Stomach (tissue), 4 donors: ENCODE measurements around the gene CYGB.

Source experiments
- POLR2A ChIP-seq, 4 donors: fragments of 450-650 bp; IDR thresholded peaks; one replicate each; pipeline ENCODE4 v1.6.1; 2016; ENCODE audit warnings: antibody characterized with exemption in 4 of 4, control low read depth in 2 of 4, mild to moderate bottlenecking in 1 of 4, moderate library complexity in 1 of 4
- TF ChIP-seq, protein P1 (sequence below), 7 experiments: fragments of 450-650 bp in 4 of 7; fragments of 200-600 bp in 3 of 7; sonication (generic) in 3 of 7; IDR thresholded peaks; one replicate each; pipeline ENCODE4 v1.5.1; 2016 to 2019; ENCODE audit warnings: antibody characterized with exemption in 7 of 7, control low read depth in 2 of 7, mild to moderate bottlenecking in 1 of 7

DNA sequence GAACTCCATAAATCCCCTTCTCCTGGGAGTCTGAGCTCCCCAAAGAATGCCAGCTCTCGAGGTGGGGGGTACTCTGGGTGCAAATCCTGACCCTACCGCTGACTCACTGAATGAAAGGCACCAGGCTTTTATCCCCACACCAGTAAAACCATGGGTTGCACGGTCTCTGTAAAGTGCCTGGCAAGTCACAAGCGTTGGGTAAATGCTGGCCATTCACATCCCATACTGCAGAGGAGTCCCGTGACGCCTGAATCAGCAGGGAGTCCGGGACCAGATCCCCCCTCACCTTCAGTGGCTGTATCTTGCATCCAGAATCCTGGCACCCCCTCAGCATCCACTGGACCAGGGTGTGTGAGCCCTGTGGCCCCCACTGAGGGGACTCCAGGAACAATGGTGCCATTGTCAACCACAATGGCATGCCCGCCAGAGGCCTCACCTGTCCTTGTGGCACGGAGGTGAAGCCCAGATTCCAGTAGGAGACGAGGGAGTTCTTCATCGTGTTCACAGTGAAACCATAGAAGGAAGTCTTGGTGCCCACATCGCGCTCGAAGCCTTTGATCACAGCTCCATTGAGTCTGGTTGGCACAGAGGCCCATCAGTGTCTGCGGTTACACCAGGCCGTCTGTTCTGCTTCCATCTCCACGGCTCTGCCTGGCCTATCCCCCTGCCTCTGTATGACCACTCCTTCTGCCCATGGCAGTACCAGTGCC lies 34.8 kb upstream of the CYGB start:
- TF ChIP-seq, protein P1, sequence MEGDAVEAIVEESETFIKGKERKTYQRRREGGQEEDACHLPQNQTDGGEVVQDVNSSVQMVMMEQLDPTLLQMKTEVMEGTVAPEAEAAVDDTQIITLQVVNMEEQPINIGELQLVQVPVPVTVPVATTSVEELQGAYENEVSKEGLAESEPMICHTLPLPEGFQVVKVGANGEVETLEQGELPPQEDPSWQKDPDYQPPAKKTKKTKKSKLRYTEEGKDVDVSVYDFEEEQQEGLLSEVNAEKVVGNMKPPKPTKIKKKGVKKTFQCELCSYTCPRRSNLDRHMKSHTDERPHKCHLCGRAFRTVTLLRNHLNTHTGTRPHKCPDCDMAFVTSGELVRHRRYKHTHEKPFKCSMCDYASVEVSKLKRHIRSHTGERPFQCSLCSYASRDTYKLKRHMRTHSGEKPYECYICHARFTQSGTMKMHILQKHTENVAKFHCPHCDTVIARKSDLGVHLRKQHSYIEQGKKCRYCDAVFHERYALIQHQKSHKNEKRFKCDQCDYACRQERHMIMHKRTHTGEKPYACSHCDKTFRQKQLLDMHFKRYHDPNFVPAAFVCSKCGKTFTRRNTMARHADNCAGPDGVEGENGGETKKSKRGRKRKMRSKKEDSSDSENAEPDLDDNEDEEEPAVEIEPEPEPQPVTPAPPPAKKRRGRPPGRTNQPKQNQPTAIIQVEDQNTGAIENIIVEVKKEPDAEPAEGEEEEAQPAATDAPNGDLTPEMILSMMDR (IDR thresholded peaks at IDR 0.05) = no peak
- no peak for TF ChIP-seq POLR2A (IDR thresholded peaks at IDR 0.05)
